Renal pelvis (tissue), 12 donors: ENCODE measurements around the gene KCMF1. TPM values are rescaled to one million over a fixed set of nuclear protein-coding genes. Genes with fewer than 3 reads are reported as not detected.
"Not testable (repeated sequence)": the region's sequence is repeated elsewhere in the genome, so short reads cannot be mapped to it uniquely, and the experiment has no call there.

Experiments
- DNase-seq: peaks from one replicate; pipeline ENCODE4 v3.0.0-alpha.2; 2013
- long read RNA-seq, 16 experiments: transcript quantifications; one replicate each; lab custom pipeline, GENCODE V29; 2026
- polyA plus RNA-seq, 3 donors: library from polyadenylated mRNA; unstranded; fragments of 120-200 nt; gene quantifications; one replicate each; pipeline ENCODE4 v1.2.1, GENCODE V29; 2013; ENCODE audit not compliant: insufficient read length in 3 of 3

KCMF1 gene
- polyA plus RNA-seq: 10 to 100 TPM; 46.3 to 49.1 (median 47.8) TPM
- long read RNA-seq, donor 1, full-length matches to known transcripts: 14 of 20 reads
- long read RNA-seq, donor 1, partial matches to known transcripts: 6 of 20 reads
- long read RNA-seq, donor 1, other reads (novel, unspliced or antisense): 0 of 20 reads
- long read RNA-seq, donor 2, full-length matches to known transcripts: 18 of 25 reads
- long read RNA-seq, donor 2, partial matches to known transcripts: 7 of 25 reads
- long read RNA-seq, donor 2, other reads (novel, unspliced or antisense): 0 of 25 reads
- long read RNA-seq, donor 3, full-length matches to known transcripts: 10 of 30 reads
- long read RNA-seq, donor 3, partial matches to known transcripts: 20 of 30 reads
- long read RNA-seq, donor 3, other reads (novel, unspliced or antisense): 0 of 30 reads
- long read RNA-seq, donor 4, full-length matches to known transcripts: 8 of 8 reads
- long read RNA-seq, donor 4, partial matches to known transcripts: 0 of 8 reads
- long read RNA-seq, donor 4, other reads (novel, unspliced or antisense): 0 of 8 reads
- long read RNA-seq, donor 5, full-length matches to known transcripts: 3 of 3 reads
- long read RNA-seq, donor 5, partial matches to known transcripts: 0 of 3 reads
- long read RNA-seq, donor 5, other reads (novel, unspliced or antisense): 0 of 3 reads
- long read RNA-seq, donor 6, full-length matches to known transcripts: 15 of 21 reads
- long read RNA-seq, donor 6, partial matches to known transcripts: 6 of 21 reads
- long read RNA-seq, donor 6, other reads (novel, unspliced or antisense): 0 of 21 reads
- long read RNA-seq, donor 7, full-length matches to known transcripts: 10 of 32 reads
- long read RNA-seq, donor 7, partial matches to known transcripts: 22 of 32 reads
- long read RNA-seq, donor 7, other reads (novel, unspliced or antisense): 0 of 32 reads
- long read RNA-seq, donor 8, full-length matches to known transcripts: 6 of 13 reads
- long read RNA-seq, donor 8, partial matches to known transcripts: 7 of 13 reads
- long read RNA-seq, donor 8, other reads (novel, unspliced or antisense): 0 of 13 reads
- long read RNA-seq, donor 9, full-length matches to known transcripts: 9 of 23 reads
- long read RNA-seq, donor 9, partial matches to known transcripts: 14 of 23 reads
- long read RNA-seq, donor 9, other reads (novel, unspliced or antisense): 0 of 23 reads
- long read RNA-seq, donor 10, full-length matches to known transcripts: 9 of 23 reads
- long read RNA-seq, donor 10, partial matches to known transcripts: 14 of 23 reads
- long read RNA-seq, donor 10, other reads (novel, unspliced or antisense): 0 of 23 reads
- long read RNA-seq, donor 11, partial matches to known transcripts: 11 of 11 reads
- long read RNA-seq, donor 11, other reads (novel, unspliced or antisense): 0 of 11 reads
- long read RNA-seq, donor 12, full-length matches to known transcripts: 18 of 24 reads
- long read RNA-seq, donor 12, partial matches to known transcripts: 6 of 24 reads
- long read RNA-seq, donor 12, other reads (novel, unspliced or antisense): 0 of 24 reads
- long read RNA-seq, donor 13, full-length matches to known transcripts: 8 of 31 reads
- long read RNA-seq, donor 13, partial matches to known transcripts: 23 of 31 reads
- long read RNA-seq, donor 13, other reads (novel, unspliced or antisense): 0 of 31 reads
- long read RNA-seq, donor 14: 0 reads
- long read RNA-seq, donor 15, full-length matches to known transcripts: 15 of 15 reads
- long read RNA-seq, donor 15, partial matches to known transcripts: 0 of 15 reads
- long read RNA-seq, donor 15, other reads (novel, unspliced or antisense): 0 of 15 reads
- long read RNA-seq, donor 16, full-length matches to known transcripts: 11 of 18 reads
- long read RNA-seq, donor 16, partial matches to known transcripts: 7 of 18 reads
- long read RNA-seq, donor 16, other reads (novel, unspliced or antisense): 0 of 18 reads

GRCh38 chr2:84970868-84971509, at the start of gene KCMF1:
KCMF1 (plus strand) TSS chr2:84971161; CDS start chr2:84971452, 291 bp downstream.
- peak; percentile 68 for DNase-seq

GRCh38 chr2:84923009-84923408, 48.0 kb upstream of the KCMF1 start:
- DNase-seq: no peak

GRCh38 chr2:84924173-84925106, 46.5 kb upstream of the KCMF1 start:
- DNase-seq: no peak

GRCh38 chr2:84925336-84925723, 45.6 kb upstream of the KCMF1 start:
- DNase-seq: no peak

- peak; percentile 93 for DNase-seq
Observed at GRCh38 chr2:84925724-84926376, 45.1 kb upstream of the KCMF1 start.

- no peak for DNase-seq
Observed at GRCh38 chr2:84927275-84927627, 43.7 kb upstream of the KCMF1 start.

GRCh38 chr2:84931384-84931821, 39.6 kb upstream of the KCMF1 start:
- DNase-seq: no peak

GRCh38 chr2:84938194-84938879, 32.6 kb upstream of the KCMF1 start:
- DNase-seq: no peak

GRCh38 chr2:84939426-84940087, 31.4 kb upstream of the KCMF1 start:
- no peak for DNase-seq

- DNase-seq: no peak
Observed at GRCh38 chr2:84940088-84940470, 30.9 kb upstream of the KCMF1 start.

- no peak for DNase-seq
Observed at GRCh38 chr2:84940831-84941412, 30.0 kb upstream of the KCMF1 start.

GRCh38 chr2:84942166-84942565, 28.8 kb upstream of the KCMF1 start:
- no peak for DNase-seq

GRCh38 chr2:84942964-84943421, 28.0 kb upstream of the KCMF1 start:
- no peak for DNase-seq

- DNase-seq: no peak
Observed at GRCh38 chr2:84944295-84944909, 26.6 kb upstream of the KCMF1 start.

GRCh38 chr2:84945838-84946203, 25.1 kb upstream of the KCMF1 start:
- not testable (repeated sequence) for DNase-seq
